Mesenchymal stem cell (in vitro differentiated cells and primary cell): ENCODE results near the gene ZSWIM6.

Experiments
- DNase-seq: peaks from one replicate; pipeline ENCODE4 v3.0.0-alpha.2; 2013
- H2AFZ ChIP-seq: one replicate; pipeline ENCODE4 v1.6.1; 2013; ENCODE audit warnings: low read depth, mild to moderate bottlenecking, control low read depth, inconsistent platforms, low read length, moderate library complexity
- H2AK5ac ChIP-seq: 2 replicates; pipeline ENCODE4 v1.6.1; 2013; ENCODE audit warnings: low read length, moderate library complexity, mild to moderate bottlenecking, inconsistent platforms; ENCODE audit not compliant: severe bottlenecking
- H2BK120ac ChIP-seq: one replicate; pipeline ENCODE4 v1.6.1; 2013; ENCODE audit warnings: low read depth, mild to moderate bottlenecking, inconsistent platforms, low read length, moderate library complexity
- H2BK12ac ChIP-seq, 2 experiments: one replicate each; pipeline ENCODE4 v1.6.1; 2013; ENCODE audit warnings: inconsistent platforms in 2 of 2, low read length in 2 of 2, mild to moderate bottlenecking in 2 of 2, moderate library complexity in 2 of 2, control low read depth in 1 of 2
- H2BK15ac ChIP-seq: one replicate; pipeline ENCODE4 v1.6.1; 2013; ENCODE audit warnings: mild to moderate bottlenecking, low read depth, inconsistent platforms; ENCODE audit not compliant: poor library complexity, severe bottlenecking
- H2BK5ac ChIP-seq: 2 replicates; pipeline ENCODE4 v1.6.1; 2013; ENCODE audit warnings: low read depth, mild to moderate bottlenecking, low read length, control low read depth, inconsistent platforms; ENCODE audit not compliant: poor library complexity, severe bottlenecking
- H3K14ac ChIP-seq, 2 experiments: one replicate each; pipeline ENCODE4 v1.6.1; 2013; ENCODE audit warnings: inconsistent platforms in 2 of 2, low read length in 2 of 2, control low read depth in 1 of 2, mild to moderate bottlenecking in 1 of 2, moderate library complexity in 1 of 2
- H3K18ac ChIP-seq, 2 experiments: one replicate each; pipeline ENCODE4 v1.6.1; 2013; ENCODE audit warnings: inconsistent platforms in 2 of 2, low read length in 2 of 2, control low read depth in 1 of 2, low read depth in 1 of 2, mild to moderate bottlenecking in 1 of 2
- H3K23ac ChIP-seq, 2 experiments: one replicate each; pipeline ENCODE4 v1.6.1; 2013; ENCODE audit warnings: inconsistent platforms in 2 of 2, low read length in 2 of 2, mild to moderate bottlenecking in 2 of 2, moderate library complexity in 2 of 2, control low read depth in 1 of 2
- H3K27ac ChIP-seq: 2 replicates; pipeline ENCODE4 v1.5.1; 2013; ENCODE audit warnings: mild to moderate bottlenecking, moderate library complexity, low read length, control low read depth, inconsistent platforms; ENCODE audit not compliant: poor library complexity, severe bottlenecking
- H3K27me3 ChIP-seq, 2 experiments: 2 replicates each; pipeline versions ENCODE4 v1.6.1 to v1.7.0; 2013; ENCODE audit warnings: low read length in 2 of 2, mild to moderate bottlenecking in 2 of 2, moderate library complexity in 2 of 2, control low read depth in 1 of 2, inconsistent platforms in 1 of 2; ENCODE audit not compliant: control insufficient read depth in 1 of 2, insufficient read depth in 1 of 2
- H3K36me3 ChIP-seq, 2 experiments: 2 replicates each; pipeline versions ENCODE4 v1.6.1 to v1.7.0; 2013; ENCODE audit warnings: low read length in 2 of 2, control low read depth in 1 of 2, inconsistent platforms in 1 of 2, low read depth in 1 of 2, mild to moderate bottlenecking in 1 of 2; ENCODE audit not compliant: insufficient read depth in 2 of 2, control insufficient read depth in 1 of 2
- H3K4ac ChIP-seq, 2 experiments: one replicate each; pipeline ENCODE4 v1.6.1; 2013; ENCODE audit warnings: inconsistent platforms in 2 of 2, low read length in 2 of 2, mild to moderate bottlenecking in 2 of 2, moderate library complexity in 2 of 2, control low read depth in 1 of 2, low read depth in 1 of 2
- H3K4me1 ChIP-seq: 2 replicates; pipeline ENCODE4 v1.6.1; 2013; ENCODE audit warnings: low read depth, low read length, control low read depth; ENCODE audit not compliant: control insufficient read depth, insufficient read depth
- H3K4me2 ChIP-seq: 2 replicates; pipeline ENCODE4 v1.6.1; 2013; ENCODE audit warnings: low read length, mild to moderate bottlenecking, inconsistent platforms; ENCODE audit not compliant: poor library complexity, severe bottlenecking
- H3K4me3 ChIP-seq, 2 experiments: 2 replicates each; pipeline versions ENCODE4 v1.5.1 to v1.7.0; 2013; ENCODE audit warnings: low read length in 2 of 2, mild to moderate bottlenecking in 2 of 2, control low read depth in 1 of 2, low read depth in 1 of 2; ENCODE audit not compliant: insufficient read depth in 1 of 2
- H3K79me1 ChIP-seq: replicated peaks from 2 replicates; pipeline ENCODE4 v1.6.1; 2013; ENCODE audit warnings: mild to moderate bottlenecking, control low read depth, low read length, inconsistent platforms; ENCODE audit not compliant: poor library complexity, severe bottlenecking
- H3K9ac ChIP-seq: 2 replicates; pipeline ENCODE4 v1.7.0; 2013; ENCODE audit warnings: mild to moderate bottlenecking, low read length, moderate library complexity
- H3K9me3 ChIP-seq: 2 replicates; pipeline ENCODE4 v1.7.0; 2013; ENCODE audit warnings: mild to moderate bottlenecking, low read length; ENCODE audit not compliant: control insufficient read depth
- H4K8ac ChIP-seq: one replicate; pipeline ENCODE4 v1.6.1; 2013; ENCODE audit warnings: inconsistent platforms, mild to moderate bottlenecking, low read length, moderate library complexity
- H4K91ac ChIP-seq: one replicate; pipeline ENCODE4 v1.6.1; 2013; ENCODE audit warnings: mild to moderate bottlenecking, low read length, inconsistent platforms
- WGBS: methylation state at CpG from one replicate; pipeline ENCODE4 v1.1.7; 2013; ENCODE audit warnings: mixed read lengths; 5-methylcytosine and 5-hydroxymethylcytosine counted together

Gene ZSWIM6

DNA sequence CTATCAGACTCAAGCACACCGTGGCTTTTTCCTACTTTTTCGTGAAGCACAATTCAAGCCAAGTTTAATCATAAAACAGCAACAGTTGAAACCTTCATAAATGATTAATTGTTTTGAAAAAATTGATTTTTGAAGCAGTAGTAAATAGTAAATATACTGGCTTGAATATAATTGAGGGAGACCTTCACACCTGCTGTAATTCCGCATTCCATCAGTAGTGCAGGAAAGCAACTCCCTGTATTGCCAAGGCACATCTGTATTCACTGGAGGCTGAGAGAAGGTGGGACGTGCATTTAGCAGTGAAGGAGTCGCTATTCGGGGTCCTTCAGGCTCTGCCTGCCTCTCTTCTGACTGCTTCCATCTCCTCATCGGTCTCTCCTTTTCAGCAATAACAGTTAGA, 203.8 kb downstream of the ZSWIM6 start:
- WGBS = 96% methylated on average over 4 of the region's 7 CpGs

GRCh38 chr5:61536922-61537321, 204.9 kb downstream of the ZSWIM6 start:
- no peak overlapping the region for H3K14ac ChIP-seq
- H3K36me3 ChIP-seq = peaks cover 14 to 99% of the 10 kb centered on the region in 2 experiments
- no peaks in the 10 kb centered on the region for H3K4me1 ChIP-seq
- no CpG with 5 or more reads among the region's 1 CpG for WGBS
- no peak overlapping the region for H4K91ac ChIP-seq
- H3K9me3 ChIP-seq = peaks cover 3% of the 10 kb centered on the region
- H3K27me3 ChIP-seq = no peaks in the 10 kb centered on the region
- no peak for DNase-seq
- H3K23ac ChIP-seq = no peak overlapping the region
- peaks cover 12% of the 10 kb centered on the region for H3K79me1 ChIP-seq
- no peak overlapping the region for H4K8ac ChIP-seq
- no peak overlapping the region for H2AFZ ChIP-seq
- no peak overlapping the region for H2BK15ac ChIP-seq
- H3K18ac ChIP-seq = no peak overlapping the region
- no peak overlapping the region for H2AK5ac ChIP-seq
- H3K4ac ChIP-seq = no peak overlapping the region
- H3K4me3 ChIP-seq = no peak overlapping the region
- H2BK120ac ChIP-seq = no peak overlapping the region
- H2BK12ac ChIP-seq = no peak overlapping the region
- H2BK5ac ChIP-seq = no peak overlapping the region
- no peak overlapping the region for H3K4me2 ChIP-seq
- H3K27ac ChIP-seq = no peak overlapping the region
- H3K9ac ChIP-seq = no peak overlapping the region

More for the DNA sequence above, 203.8 kb downstream of the ZSWIM6 start:
- Histone ChIP-seq H3K4me1 (no peaks in the 10 kb centered on the region), H3K79me1 (peaks cover 13% of the 10 kb centered on the region), H2AFZ (no peak overlapping the region), H4K91ac (no peak overlapping the region), H2BK15ac (no peak overlapping the region), H3K23ac (no peak overlapping the region), H3K36me3 (peaks cover 10 to 99% of the 10 kb centered on the region in 2 experiments), H3K27me3 (no peaks in the 10 kb centered on the region), H3K27ac (no peak overlapping the region), H4K8ac (no peak overlapping the region), H2BK5ac (no peak overlapping the region), H3K9ac (no peak overlapping the region), H3K14ac (no peak overlapping the region), H3K4ac (no peak overlapping the region), H2BK12ac (no peak overlapping the region), H3K4me3 (no peak overlapping the region), H3K9me3 (no peaks in the 10 kb centered on the region), H2BK120ac (no peak overlapping the region), H3K4me2 (no peak overlapping the region), H2AK5ac (no peak overlapping the region), H3K18ac (no peak overlapping the region)
- DNase-seq = no peak

DNA sequence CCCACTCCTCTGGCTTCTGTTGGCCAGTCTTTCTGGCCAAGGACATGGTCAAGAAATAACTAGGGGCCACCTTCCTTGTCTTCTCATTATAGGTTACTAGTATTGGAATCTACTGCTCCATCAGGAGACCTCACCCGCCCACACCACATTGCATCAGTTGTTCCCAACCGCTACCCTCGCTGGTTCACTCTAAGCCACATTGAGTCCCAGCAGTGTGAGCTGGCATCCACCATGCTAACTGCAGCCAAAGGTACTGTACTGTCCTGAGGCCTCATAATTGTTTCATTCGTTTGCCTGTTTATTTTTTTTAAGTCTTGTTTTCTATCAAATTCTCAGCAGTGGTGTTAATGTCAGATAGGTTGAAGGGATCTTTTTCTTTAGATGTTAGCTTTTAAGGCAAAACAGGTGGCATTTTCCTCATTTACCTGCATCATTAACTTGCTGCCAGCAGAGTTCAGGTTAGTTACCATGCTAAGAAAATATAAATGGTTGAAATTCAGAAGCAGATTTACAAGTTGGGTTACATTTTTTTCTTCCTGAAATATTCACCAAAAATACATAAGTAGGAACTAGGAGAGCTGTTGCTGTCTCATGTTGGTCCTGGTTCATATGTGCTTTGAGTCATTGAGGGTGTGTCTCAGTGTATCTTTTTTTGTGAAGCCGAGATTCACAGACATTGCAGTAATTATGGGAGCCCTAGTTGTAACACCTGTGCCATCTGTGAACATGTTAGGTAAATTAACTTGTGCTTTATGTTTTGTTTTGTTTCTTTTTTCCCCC, 206.9 kb downstream of the ZSWIM6 start:
- Histone ChIP-seq H3K4me3 (no peak overlapping the region), H2BK120ac (no peak overlapping the region), H2BK5ac (no peak overlapping the region), H3K4me2 (no peak overlapping the region), H3K18ac (no peak overlapping the region), H3K27me3 (no peaks in the 10 kb centered on the region), H3K27ac (no peak overlapping the region), H3K4ac (no peak overlapping the region), H2AK5ac (no peak overlapping the region), H3K23ac (no peak overlapping the region), H3K9ac (no peak overlapping the region), H3K4me1 (no peaks in the 10 kb centered on the region), H4K8ac (no peak overlapping the region), H2BK12ac (no peak overlapping the region), H2AFZ (no peak overlapping the region), H3K36me3 (peaks cover 25 to 99% of the 10 kb centered on the region in 2 experiments), H3K79me1 (peaks cover 10% of the 10 kb centered on the region), H4K91ac (no peak overlapping the region), H3K9me3 (peaks cover 16% of the 10 kb centered on the region), H2BK15ac (no peak overlapping the region), H3K14ac (no peak overlapping the region)
- WGBS = 96% methylated on average over 5 of the region's 5 CpGs
- no peak for DNase-seq

DNA sequence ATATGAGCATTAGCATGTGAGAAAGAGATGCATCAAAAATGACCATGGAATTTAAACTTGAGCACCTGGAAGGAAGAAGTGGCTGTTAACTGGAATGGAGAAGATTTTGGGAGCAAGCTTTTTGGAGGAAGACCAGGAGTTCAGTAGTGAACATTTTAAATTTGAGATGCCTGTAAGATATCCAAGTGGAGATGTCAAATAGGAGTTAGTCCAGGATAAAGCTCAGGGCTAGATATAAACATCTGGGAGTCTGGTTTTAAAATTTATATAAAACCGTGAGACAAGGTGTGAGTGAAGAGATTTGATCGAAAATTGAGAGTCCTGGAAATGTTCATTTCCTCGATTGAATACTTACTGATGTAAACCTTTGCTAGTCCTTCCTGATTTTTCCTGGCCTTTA, 217.5 kb downstream of the ZSWIM6 start:
- Histone ChIP-seq H2BK15ac (no peak overlapping the region), H3K4me1 (no peaks in the 10 kb centered on the region), H3K79me1 (peaks cover 2% of the 10 kb centered on the region), H3K9me3 (no peaks in the 10 kb centered on the region), H3K4ac (no peak overlapping the region), H3K36me3 (peaks cover 3 to 32% of the 10 kb centered on the region in 2 experiments), H2AFZ (no peak overlapping the region), H3K27me3 (no peaks in the 10 kb centered on the region), H3K27ac (no peak overlapping the region), H4K91ac (no peak overlapping the region), H3K14ac (no peak overlapping the region), H3K4me2 (no peak overlapping the region), H3K18ac (no peak overlapping the region), H2BK120ac (no peak overlapping the region), H3K4me3 (no peak overlapping the region), H2AK5ac (no peak overlapping the region), H3K9ac (no peak overlapping the region), H2BK12ac (no peak overlapping the region), H2BK5ac (no peak overlapping the region), H3K23ac (no peak overlapping the region), H4K8ac (no peak overlapping the region)
- 95% methylated on average over 3 of the region's 3 CpGs for whole genome bisulfite sequencing
- no peak for DNase-seq
